ENCODE results near the gene MCM10.

- TF ChIP-seq CTCF (IDR thresholded peaks at IDR 0.05) = no peak
- no peak for TF ChIP-seq EP300 (IDR thresholded peaks at IDR 0.05; ENCODE audit: low read depth)
Measured at GRCh38 chr10:13187135-13187534, 25.8 kb downstream of the MCM10 start.
